B cell (primary cell): ENCODE measurements around the gene AKT1. TPM values are rescaled to one million over a fixed set of nuclear protein-coding genes. Genes with fewer than 3 reads are reported as not detected.

ENCODE experiments used
- ATAC-seq: fragments of 200-7000 bp; cut with Tn5 transposase; one replicate; pipeline ENCODE4 v1.10.0; 2021; ENCODE audit warnings: low read depth, mild to moderate bottlenecking, moderate number of reproducible peaks, moderate library complexity
- CTCF ChIA-PET: fragments of 350-600 bp; sonication (Branson Sonifier 250); formaldehyde crosslinking; loops from one replicate; lab custom pipeline; 2021; ENCODE audit warnings: antibody characterized with exemption, inconsistent platforms; lab: Charles Lee
- POLR2A ChIA-PET: fragments of 350-600 bp; sonication (Branson Sonifier 250); formaldehyde crosslinking; loops from one replicate; lab custom pipeline; 2021; ENCODE audit warnings: antibody characterized with exemption; lab: Charles Lee
- DNase-seq: peaks from one replicate; pipeline ENCODE4 v3.0.0; 2013
- H2AFZ ChIP-seq: 2 replicates; pipeline ENCODE4 v1.6.1; 2012; ENCODE audit warnings: mild to moderate bottlenecking, low read depth, low read length; ENCODE audit not compliant: insufficient read depth, poor library complexity, severe bottlenecking
- H3K27ac ChIP-seq, 2 donors: 1 replicate in 1 of 2; 2 replicates in 1 of 2; pipeline ENCODE4 v1.5.1; 2012 to 2013; ENCODE audit warnings: low read length in 2 of 2, mild to moderate bottlenecking in 2 of 2, moderate library complexity in 1 of 2
- H3K27me3 ChIP-seq, 4 experiments: fragments of 200-600 bp in 1 of 4; sonication (generic) in 1 of 4; replicated peaks in 1 of 4; 1 replicate in 2 of 4; 2 replicates in 2 of 4; pipeline versions ENCODE4 v1.6.1 to v1.7.0; 2013 to 2016; ENCODE audit warnings: low read length in 3 of 4, mild to moderate bottlenecking in 2 of 4, mixed read lengths in 1 of 4, moderate library complexity in 1 of 4; ENCODE audit not compliant: insufficient read depth in 4 of 4, control insufficient read depth in 3 of 4; ENCODE audit errors: control extremely low read depth in 1 of 4
- H3K36me3 ChIP-seq, 2 experiments: replicated peaks in 1 of 2; 1 replicate in 1 of 2; 2 replicates in 1 of 2; pipeline versions ENCODE4 v1.6.1 to v1.7.1; 2013; ENCODE audit warnings: low read length in 1 of 2; ENCODE audit not compliant: insufficient read depth in 2 of 2, control insufficient read depth in 1 of 2; ENCODE audit errors: control extremely low read depth in 1 of 2, extremely low read depth in 1 of 2
- H3K4me1 ChIP-seq, 2 donors: fragments of 200-600 bp in 1 of 2; sonication (generic) in 1 of 2; 1 replicate in 1 of 2; 2 replicates in 1 of 2; pipeline versions ENCODE4 v1.5.1 to v1.6.1; 2013 to 2017; ENCODE audit warnings: low read length in 2 of 2; ENCODE audit not compliant: control insufficient read depth in 2 of 2, insufficient read depth in 2 of 2
- H3K4me2 ChIP-seq: replicated peaks from 2 replicates; pipeline ENCODE3; 2012; ENCODE audit warnings: mild to moderate bottlenecking, low read depth, low read length; ENCODE audit not compliant: poor library complexity, severe bottlenecking
- H3K4me3 ChIP-seq, 5 experiments: fragments of 200-600 bp in 1 of 5; sonication (generic) in 1 of 5; 1 replicate in 3 of 5; 2 replicates in 2 of 5; pipeline versions ENCODE4 v1.5.1 to v1.7.0; 2011 to 2016; ENCODE audit warnings: low read length in 4 of 5, mild to moderate bottlenecking in 4 of 5, low read depth in 2 of 5, control low read depth in 1 of 5, moderate library complexity in 1 of 5; ENCODE audit not compliant: insufficient read depth in 1 of 5; ENCODE audit errors: control extremely low read depth in 1 of 5, extremely low read depth in 1 of 5
- H3K79me2 ChIP-seq: fragments of 200-600 bp; sonication (generic); one replicate; pipeline ENCODE4 v1.6.0; 2016; ENCODE audit warnings: low read length; ENCODE audit not compliant: control insufficient read depth, insufficient read depth
- H3K9ac ChIP-seq: fragments of 200-600 bp; sonication (generic); 2 replicates; pipeline ENCODE4 v1.6.1; 2017; ENCODE audit warnings: mild to moderate bottlenecking, low read length, moderate library complexity
- H3K9me3 ChIP-seq, 3 donors: one replicate each; pipeline versions ENCODE4 v1.6.1 to v1.7.1; 2013; ENCODE audit warnings: low read length in 2 of 3; ENCODE audit not compliant: control insufficient read depth in 2 of 3, insufficient read depth in 1 of 3; ENCODE audit errors: control extremely low read depth in 1 of 3
- H4K20me1 ChIP-seq: 2 replicates; pipeline ENCODE4 v1.6.0; 2012; ENCODE audit warnings: mild to moderate bottlenecking, low read length; ENCODE audit not compliant: insufficient read depth, control insufficient read depth, poor library complexity, severe bottlenecking
- H3K27ac Mint-ChIP-seq: one replicate; pipeline ENCODE4 v1.8.0; 2021; ENCODE audit warnings: mixed read lengths
- H3K27me3 Mint-ChIP-seq: one replicate; pipeline ENCODE4 v1.8.0; 2021; ENCODE audit warnings: mixed read lengths
- H3K4me1 Mint-ChIP-seq: one replicate; pipeline ENCODE4 v1.8.0; 2021; ENCODE audit warnings: mixed read lengths
- H3K4me3 Mint-ChIP-seq: one replicate; pipeline ENCODE4 v1.8.0; 2021; ENCODE audit warnings: mixed read lengths
- H3K9me3 Mint-ChIP-seq: one replicate; pipeline ENCODE4 v1.8.0; 2022; ENCODE audit warnings: mixed read lengths; ENCODE audit not compliant: insufficient read depth
- EZH2 ChIP-seq: IDR thresholded peaks from 2 replicates; pipeline ENCODE4 v1.6.1; 2012; ENCODE audit warnings: borderline replicate concordance, low read depth, mild to moderate bottlenecking, moderate library complexity, low read length; ENCODE audit not compliant: insufficient read depth, poor library complexity, severe bottlenecking
- WGBS: methylation state at CpG from one replicate; pipeline ENCODE4 v1.1.5; 2013; ENCODE audit warnings: missing lambda C conversion rate; ENCODE audit not compliant: insufficient coverage; 5-methylcytosine and 5-hydroxymethylcytosine counted together
- intact Hi-C: fragments of 100-400 bp; cut with micrococcal nuclease; formaldehyde crosslinking; loops from one replicate; pipeline ENCODE4 v1.10.0; 2022
- polyA plus RNA-seq: library from polyadenylated mRNA; depleted of rRNA; stranded (reverse); fragments of >200 nt; gene quantifications from 2 replicates; pipeline ENCODE4 v1.2.3, GENCODE V29; 2012
- total RNA-seq, 2 donors: library from RNA; stranded (reverse); fragments of 120-200 nt in 1 of 2; gene quantifications; 1 replicate in 1 of 2; 2 replicates in 1 of 2; pipeline versions ENCODE4 v1.2.3 to v1.2.4, GENCODE V29; 2013 to 2022
- TF ChIP-seq, protein P1 (sequence below): fragments of 200-600 bp; IDR thresholded peaks from one replicate; pipeline ENCODE4 v1.8.0; 2022; ENCODE audit warnings: antibody characterized with exemption, mild to moderate bottlenecking

Gene AKT1
- total and polyA plus RNA-seq, 2 donors (not counting 1 experiment from before 2014, with no cell fraction given): 71.1 to 90.1 TPM

DNA sequence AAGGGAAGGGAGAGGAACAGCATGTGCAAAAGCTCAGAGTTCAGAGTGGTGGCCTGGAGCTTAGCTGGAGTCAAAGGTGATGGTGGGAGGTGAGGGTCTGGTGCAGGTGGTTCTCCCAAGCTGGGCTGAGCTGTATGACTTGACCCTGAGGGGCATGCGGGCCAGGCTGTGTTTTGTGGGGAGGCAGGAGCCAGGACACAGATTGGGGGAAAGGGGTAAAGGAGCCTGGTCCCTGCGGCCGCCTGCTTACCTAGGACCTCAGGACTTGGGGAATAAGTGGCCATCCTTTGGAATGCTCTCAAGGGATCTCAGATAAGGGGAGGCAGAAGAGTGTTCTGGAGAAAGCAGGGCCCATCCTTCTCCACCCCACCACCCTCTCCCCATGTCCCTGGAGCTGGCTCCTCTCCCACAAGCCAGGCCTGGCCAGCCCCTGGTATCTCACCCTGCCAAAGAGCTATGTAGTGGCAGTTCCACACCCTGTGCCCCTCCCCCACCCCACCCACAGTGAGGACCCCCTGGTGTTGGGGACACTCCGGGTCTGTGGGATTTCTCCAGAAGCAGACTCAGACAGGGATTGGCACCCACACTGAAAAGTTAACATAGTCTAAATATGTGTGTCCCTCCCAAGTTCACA is 49.6 kb upstream of the AKT1 start:
- TF ChIP-seq EZH2: no peak
- TF ChIP-seq, protein P1, sequence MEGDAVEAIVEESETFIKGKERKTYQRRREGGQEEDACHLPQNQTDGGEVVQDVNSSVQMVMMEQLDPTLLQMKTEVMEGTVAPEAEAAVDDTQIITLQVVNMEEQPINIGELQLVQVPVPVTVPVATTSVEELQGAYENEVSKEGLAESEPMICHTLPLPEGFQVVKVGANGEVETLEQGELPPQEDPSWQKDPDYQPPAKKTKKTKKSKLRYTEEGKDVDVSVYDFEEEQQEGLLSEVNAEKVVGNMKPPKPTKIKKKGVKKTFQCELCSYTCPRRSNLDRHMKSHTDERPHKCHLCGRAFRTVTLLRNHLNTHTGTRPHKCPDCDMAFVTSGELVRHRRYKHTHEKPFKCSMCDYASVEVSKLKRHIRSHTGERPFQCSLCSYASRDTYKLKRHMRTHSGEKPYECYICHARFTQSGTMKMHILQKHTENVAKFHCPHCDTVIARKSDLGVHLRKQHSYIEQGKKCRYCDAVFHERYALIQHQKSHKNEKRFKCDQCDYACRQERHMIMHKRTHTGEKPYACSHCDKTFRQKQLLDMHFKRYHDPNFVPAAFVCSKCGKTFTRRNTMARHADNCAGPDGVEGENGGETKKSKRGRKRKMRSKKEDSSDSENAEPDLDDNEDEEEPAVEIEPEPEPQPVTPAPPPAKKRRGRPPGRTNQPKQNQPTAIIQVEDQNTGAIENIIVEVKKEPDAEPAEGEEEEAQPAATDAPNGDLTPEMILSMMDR: no peak
- 64% methylated on average over 3 of the region's 4 CpGs for WGBS
- Histone ChIP-seq H3K9ac (no peak overlapping the region), H4K20me1 (no peaks in the 10 kb centered on the region), H3K36me3 (no peaks in the 10 kb centered on the region), H3K27me3 (peaks cover 0 to 47% (median 36%) of the 10 kb centered on the region in 4 experiments), H3K4me2 (peak overlapping the region; percentile 65), H3K9me3 (peaks cover 0 to 9% (median 1%) of the 10 kb centered on the region in 3 donors), H3K4me3 (no peak overlapping the region), H3K4me1 (peaks cover 12 to 21% of the 10 kb centered on the region in 2 donors), H3K79me2 (no peaks in the 10 kb centered on the region), H3K27ac (no peak overlapping the region), H2AFZ (no peak overlapping the region)
- ChIA-PET POLR2A (no interaction called here), CTCF (no interaction called here)
- intact Hi-C loops: no loop called here
- ATAC-seq (no peak), DNase-seq (no peak)
- Mint-ChIP-seq H3K4me1 (peaks cover 10% of the 10 kb centered on the region), H3K4me3 (no peak overlapping the region), H3K9me3 (no peaks in the 10 kb centered on the region), H3K27ac (no peak overlapping the region), H3K27me3 (peaks cover 54% of the 10 kb centered on the region)

DNA sequence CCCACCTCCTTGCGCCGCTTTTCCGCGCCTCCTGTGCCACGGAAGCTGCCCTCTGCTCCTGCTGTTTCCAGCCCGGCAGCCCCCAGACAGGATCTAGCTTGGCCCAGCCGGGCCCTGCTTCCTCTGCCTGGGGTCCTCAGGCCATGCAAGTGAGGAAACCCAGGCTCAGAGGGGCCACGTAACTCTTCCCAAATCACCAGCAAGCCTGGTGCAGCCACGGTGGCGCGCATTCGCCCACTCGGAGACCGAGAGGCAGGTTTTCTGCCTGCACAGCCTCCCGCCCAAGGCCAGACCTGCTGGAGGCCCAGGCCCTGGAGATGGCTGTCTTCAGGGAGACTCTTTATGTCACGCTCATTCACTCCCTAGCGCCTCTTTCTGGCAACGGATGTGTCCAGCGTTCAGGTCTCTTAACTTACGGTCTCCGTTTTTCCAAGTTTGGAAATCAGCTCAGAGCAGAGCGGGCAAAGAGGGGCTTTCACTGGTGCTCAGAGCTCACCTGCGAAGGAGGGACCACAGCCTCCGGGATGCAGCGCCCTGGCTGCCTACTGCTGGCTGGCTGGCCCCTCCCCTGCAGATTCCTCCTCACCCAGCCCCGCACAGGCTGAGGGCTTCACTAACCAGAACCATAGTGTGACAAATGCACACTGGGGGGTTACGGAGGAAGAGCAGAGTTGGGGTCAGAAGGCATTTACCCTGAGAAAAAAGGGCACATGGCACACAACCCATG is 48.9 kb upstream of the AKT1 start:
- peaks cover 12 to 21% of the 10 kb centered on the region in 2 donors for H3K4me1 ChIP-seq
- Mint-ChIP-seq H3K4me3 (no peak overlapping the region), H3K4me1 (peaks cover 10% of the 10 kb centered on the region), H3K9me3 (no peaks in the 10 kb centered on the region), H3K27me3 (peaks cover 54% of the 10 kb centered on the region), H3K27ac (no peak overlapping the region)
- no peak for ATAC-seq
- CTCF ChIA-PET: no interaction called here
- H3K27ac ChIP-seq: no peak overlapping the region
- H2AFZ ChIP-seq: no peak overlapping the region
- H3K9me3 ChIP-seq: peaks cover 0 to 9% (median 1%) of the 10 kb centered on the region in 3 donors
- no peak overlapping the region for H3K4me3 ChIP-seq
- 23% methylated on average over 27 of the region's 27 CpGs for WGBS
- H3K79me2 ChIP-seq: no peaks in the 10 kb centered on the region
- POLR2A ChIA-PET: no interaction called here
- DNase-seq: no peak
- H3K27me3 ChIP-seq: peaks cover 0 to 47% (median 36%) of the 10 kb centered on the region in 4 experiments
- peak overlapping the region; percentile 65 for H3K4me2 ChIP-seq
- intact Hi-C loops: no loop called here
- H3K9ac ChIP-seq: no peak overlapping the region
- H3K36me3 ChIP-seq: no peaks in the 10 kb centered on the region
- TF ChIP-seq, protein P1: no peak
- no peak for TF ChIP-seq EZH2
- no peaks in the 10 kb centered on the region for H4K20me1 ChIP-seq
